Kidney capillary endothelial cell (primary cell): ENCODE data around the gene IL6ST.
"Not testable (repeated sequence)": the region's sequence is repeated elsewhere in the genome, so short reads cannot be mapped to it uniquely, and the experiment has no call there.

Experiments
- DNase-seq: peaks from one replicate; pipeline ENCODE4 v3.0.0-alpha.2; 2018; ENCODE audit warnings: low spot score

IL6ST gene

GRCh38 chr5:55965525-55965924 lies 29.2 kb downstream of the IL6ST start:
- DNase-seq = no peak

GRCh38 chr5:55960779-55961178 lies 34.0 kb downstream of the IL6ST start:
- no peak for DNase-seq

GRCh38 chr5:55959208-55959607 lies 35.6 kb downstream of the IL6ST start:
- DNase-seq = no peak

- DNase-seq = not testable (repeated sequence)
Measured at GRCh38 chr5:55941154-55941553, 53.6 kb downstream of the IL6ST start.

GRCh38 chr5:55937598-55937997 lies 57.2 kb downstream of the IL6ST start:
- not testable (repeated sequence) for DNase-seq

GRCh38 chr5:55936100-55936693 lies 58.6 kb downstream of the IL6ST start:
- DNase-seq = peak; percentile 67

- DNase-seq = no peak
Measured at GRCh38 chr5:55935371-55935770, 59.4 kb downstream of the IL6ST start.

GRCh38 chr5:55934720-55935119 lies 60.0 kb downstream of the IL6ST start:
- no peak for DNase-seq

- no peak for DNase-seq
Measured at GRCh38 chr5:55934115-55934613, 60.6 kb downstream of the IL6ST start.

- no peak for DNase-seq
Measured at GRCh38 chr5:55933377-55934114, 61.2 kb downstream of the IL6ST start.

GRCh38 chr5:55932700-55933099 lies 62.1 kb downstream of the IL6ST start:
- DNase-seq = no peak

- no peak for DNase-seq
Measured at GRCh38 chr5:55929020-55929799, 65.6 kb downstream of the IL6ST start.

GRCh38 chr5:55927861-55928655 lies 66.7 kb downstream of the IL6ST start:
- no peak for DNase-seq

GRCh38 chr5:55926476-55926875 lies 68.3 kb downstream of the IL6ST start:
- DNase-seq = no peak

GRCh38 chr5:55925712-55926111 lies 69.1 kb downstream of the IL6ST start:
- DNase-seq = peak; percentile 56

- no peak for DNase-seq
Measured at GRCh38 chr5:55925181-55925580, 69.6 kb downstream of the IL6ST start.

GRCh38 chr5:55924744-55925143 lies 70.0 kb downstream of the IL6ST start:
- no peak for DNase-seq

GRCh38 chr5:55923865-55924500 lies 70.8 kb downstream of the IL6ST start:
- no peak for DNase-seq

- DNase-seq = peak; percentile 82
Measured at GRCh38 chr5:55923177-55923771, 71.5 kb downstream of the IL6ST start.

GRCh38 chr5:55921617-55922016 lies 73.1 kb downstream of the IL6ST start:
- DNase-seq = no peak

- peak; percentile 21 for DNase-seq
Measured at GRCh38 chr5:55920784-55921183, 74.0 kb downstream of the IL6ST start.
